Panc1 (cell line): Measurements from ENCODE around the gene NALCN. TPM values are rescaled to one million over a fixed set of nuclear protein-coding genes. Genes with fewer than 3 reads are reported as not detected.

Experiments used
- ATAC-seq: fragments of 200-7000 bp; cut with Tn5 transposase; 2 replicates; pipeline ENCODE4 v1.9.1; 2020; ENCODE audit warnings: mild to moderate bottlenecking, moderate library complexity
- BruUV-seq: library from RNA; stranded (reverse); fragments of 400-500 nt; replicated peaks from 2 replicates; lab custom pipeline; 2021; lab: Mats Ljungman, UMichigan
- CTCF ChIA-PET: fragments of 300-600 bp; sonication (Branson Sonifier 250); formaldehyde crosslinking; loops from one replicate; lab custom pipeline; 2022; ENCODE audit warnings: antibody characterized with exemption; lab: Charles Lee
- POLR2A ChIA-PET: fragments of 300-600 bp; sonication (Branson Sonifier 250); formaldehyde crosslinking; loops from one replicate; lab custom pipeline; 2022; ENCODE audit warnings: antibody characterized with exemption; lab: Charles Lee
- DNase-seq: peaks from one replicate; pipeline ENCODE4 v3.0.0-alpha.2; 2010; ENCODE audit warnings: low read depth, low spot score
- H3K27ac ChIP-seq: 2 replicates; pipeline ENCODE4 v1.5.1; 2011; ENCODE audit warnings: mild to moderate bottlenecking, low read length, inconsistent platforms
- H3K27me3 ChIP-seq: fragments of 200-500 bp; sonication (Bioruptor generic); 2 replicates; pipeline ENCODE4 v1.6.0; 2014; ENCODE audit warnings: low read length, inconsistent platforms; ENCODE audit not compliant: control insufficient read depth, insufficient read depth
- H3K36me3 ChIP-seq: fragments of 200-500 bp; sonication (Bioruptor generic); 2 replicates; pipeline ENCODE4 v1.5.1; 2014; ENCODE audit warnings: inconsistent platforms, mild to moderate bottlenecking, low read length, moderate library complexity; ENCODE audit not compliant: control insufficient read depth, insufficient read depth
- H3K4me1 ChIP-seq: 2 replicates; pipeline ENCODE4 v1.5.1; 2011; ENCODE audit warnings: inconsistent platforms, mild to moderate bottlenecking, low read length, moderate library complexity; ENCODE audit not compliant: control insufficient read depth, insufficient read depth
- H3K4me3 ChIP-seq, 2 experiments: 2 replicates each; pipeline ENCODE4 v1.5.1; 2011 to 2012; ENCODE audit warnings: low read depth in 2 of 2, low read length in 2 of 2, mild to moderate bottlenecking in 2 of 2, inconsistent platforms in 1 of 2, moderate library complexity in 1 of 2
- H3K9me3 ChIP-seq: fragments of 200-500 bp; sonication (Bioruptor generic); 2 replicates; pipeline ENCODE4 v1.5.1; 2014; ENCODE audit warnings: low read depth, mild to moderate bottlenecking, inconsistent platforms, low read length, moderate library complexity; ENCODE audit not compliant: control insufficient read depth, insufficient read depth
- CTCF ChIP-seq: fragments of 450-650 bp; IDR thresholded peaks from 2 replicates; pipeline ENCODE4 v1.5.1; 2017; ENCODE audit warnings: mild to moderate bottlenecking
- POLR2AphosphoS5 ChIP-seq: IDR thresholded peaks from 2 replicates; pipeline ENCODE4 v1.6.1; 2012; ENCODE audit warnings: mild to moderate bottlenecking, low read depth, low read length, moderate library complexity
- REST ChIP-seq, 2 experiments: IDR thresholded peaks; 2 replicates each; pipeline ENCODE4 v1.6.1; 2011 to 2012; ENCODE audit warnings: low read depth in 2 of 2, control low read depth in 1 of 2, low read length in 1 of 2, mild to moderate bottlenecking in 1 of 2, moderate library complexity in 1 of 2; ENCODE audit not compliant: insufficient read depth in 1 of 2
- SIN3A ChIP-seq: IDR thresholded peaks from 2 replicates; pipeline ENCODE4 v1.6.1; 2012; ENCODE audit warnings: low read depth, mild to moderate bottlenecking, low read length, moderate library complexity, borderline replicate concordance; ENCODE audit not compliant: insufficient read depth
- TCF7L2 ChIP-seq: IDR thresholded peaks from 2 replicates; pipeline ENCODE4 v1.6.1; 2011; ENCODE audit warnings: mild to moderate bottlenecking, low read depth, low read length, inconsistent platforms
- in situ Hi-C: cut with HindIII; loops from 2 replicates; pipeline ENCODE4 v1.10.0; 2016; ENCODE audit warnings: low sequenced_read_pairs, low pct_unique_long_range_greater_than_20kb
- intact Hi-C: fragments of 100-400 bp; cut with micrococcal nuclease; formaldehyde crosslinking; loops from one replicate; pipeline ENCODE4 v1.10.0; 2022; ENCODE audit not compliant: unreplicated experiment
- total RNA-seq: library from RNA; stranded (reverse); gene quantifications from one replicate; pipeline ENCODE4 v1.2.1, GENCODE V29; 2021; ENCODE audit not compliant: unreplicated experiment

NALCN gene
- total RNA-seq, 1 experiment from 2014 or later, result 10.9 TPM

GRCh38 chr13:101382701-101383100 lies 33.6 kb downstream of the NALCN start:
- H3K9me3 ChIP-seq, result no peaks in the 10 kb centered on the region
- POLR2A ChIA-PET, result no interaction called here

DNA sequence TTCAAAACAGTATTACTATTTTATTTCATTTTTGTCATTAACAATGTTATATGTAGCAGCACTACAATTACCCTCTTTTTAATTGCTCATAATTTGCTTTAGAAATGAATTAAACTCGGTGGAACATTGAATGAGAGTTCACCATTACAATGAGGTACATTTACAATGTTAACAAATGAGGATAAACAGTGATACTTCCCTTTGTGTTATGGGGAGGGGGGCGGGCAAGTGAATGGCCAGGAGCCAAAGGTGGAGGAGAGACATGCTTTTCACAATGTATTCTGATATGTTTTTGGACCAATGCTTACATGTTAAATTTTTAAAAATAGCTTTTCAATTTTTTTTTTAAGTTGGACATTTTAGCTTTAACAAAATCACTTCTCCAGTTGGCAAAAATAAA lies 34.2 kb downstream of the NALCN start:
- POLR2A ChIA-PET, result no interaction called here
- Histone ChIP-seq H3K36me3 (no peaks in the 10 kb centered on the region), H3K27ac (no peak overlapping the region), H3K9me3 (no peaks in the 10 kb centered on the region), H3K4me3 (no peak overlapping the region), H3K4me1 (no peaks in the 10 kb centered on the region), H3K27me3 (no peaks in the 10 kb centered on the region)
- intact Hi-C loops, result no loop called here
- CTCF ChIA-PET, result no interaction called here
- in situ Hi-C loops, result no loop called here
- TF ChIP-seq POLR2AphosphoS5 (no peak), TCF7L2 (no peak), CTCF (no peak), SIN3A (no peak), REST (IDR thresholded peaks at IDR 0.05; ENCODE audit: insufficient read depth in 1 of 2, low read depth in 2 of 2, low read length in 1 of 2) (no peak)
- no TSS peak for BruUV-seq
- ATAC-seq (no peak), DNase-seq (no peak)

More at GRCh38 chr13:101382701-101383100, 33.6 kb downstream of the NALCN start:
- in situ Hi-C loops (no loop called here), intact Hi-C loops (no loop called here)
- ATAC-seq (no peak), DNase-seq (no peak)
- CTCF ChIA-PET, result no interaction called here
- no peak overlapping the region for H3K4me3 ChIP-seq
- no peaks in the 10 kb centered on the region for H3K4me1 ChIP-seq
- no peaks in the 10 kb centered on the region for H3K36me3 ChIP-seq
- no peak overlapping the region for H3K27ac ChIP-seq
- BruUV-seq, result no TSS peak
- TF ChIP-seq TCF7L2, result no peak
- no peak for TF ChIP-seq SIN3A
- TF ChIP-seq REST (IDR thresholded peaks at IDR 0.05; ENCODE audit: insufficient read depth in 1 of 2, low read depth in 2 of 2, low read length in 1 of 2), result no peak
- TF ChIP-seq CTCF, result no peak
- TF ChIP-seq POLR2AphosphoS5, result no peak
- H3K27me3 ChIP-seq, result no peaks in the 10 kb centered on the region
